ENCODE measurements around the gene BLACAT1. TPM values are rescaled to one million over a fixed set of nuclear protein-coding genes. Genes with fewer than 3 reads are reported as not detected.

BLACAT1 gene
- total RNA-seq, 1 donor from 2014 or later, result 13.9 TPM

GRCh38 chr1:205502992-205503391, 47.1 kb upstream of the BLACAT1 start:
- H3K9ac ChIP-seq, result no peak overlapping the region
- H3K4me3 ChIP-seq, result no peak overlapping the region
- Mint-ChIP-seq H3K4me1 (peaks cover 56% of the 10 kb centered on the region), H3K36me3 (no peaks in the 10 kb centered on the region), H3K27me3 (ENCODE audit: insufficient read depth, low read depth) (peaks cover 15% of the 10 kb centered on the region), H3K27ac (no peak overlapping the region), H3K9me3 (peaks cover 2% of the 10 kb centered on the region), H3K4me3 (peak overlapping the region; percentile 73)
- H3K9me3 ChIP-seq (ENCODE audit: low read depth), result no peaks in the 10 kb centered on the region
- no peaks in the 10 kb centered on the region for H3K27me3 ChIP-seq
- peaks cover 11% of the 10 kb centered on the region for H4K20me1 ChIP-seq (ENCODE audit: low read depth)
- H3K27ac ChIP-seq, result no peak overlapping the region
- no peak overlapping the region for H3K4me2 ChIP-seq
- peaks cover 26% of the 10 kb centered on the region for H3K79me2 ChIP-seq (ENCODE audit: low read depth)
- no peak for TF ChIP-seq EZH2phosphoT487 (IDR thresholded peaks at IDR 0.05)
- TF ChIP-seq EZH2 (IDR thresholded peaks at IDR 0.05), result no peak
- TF ChIP-seq, protein P1, sequence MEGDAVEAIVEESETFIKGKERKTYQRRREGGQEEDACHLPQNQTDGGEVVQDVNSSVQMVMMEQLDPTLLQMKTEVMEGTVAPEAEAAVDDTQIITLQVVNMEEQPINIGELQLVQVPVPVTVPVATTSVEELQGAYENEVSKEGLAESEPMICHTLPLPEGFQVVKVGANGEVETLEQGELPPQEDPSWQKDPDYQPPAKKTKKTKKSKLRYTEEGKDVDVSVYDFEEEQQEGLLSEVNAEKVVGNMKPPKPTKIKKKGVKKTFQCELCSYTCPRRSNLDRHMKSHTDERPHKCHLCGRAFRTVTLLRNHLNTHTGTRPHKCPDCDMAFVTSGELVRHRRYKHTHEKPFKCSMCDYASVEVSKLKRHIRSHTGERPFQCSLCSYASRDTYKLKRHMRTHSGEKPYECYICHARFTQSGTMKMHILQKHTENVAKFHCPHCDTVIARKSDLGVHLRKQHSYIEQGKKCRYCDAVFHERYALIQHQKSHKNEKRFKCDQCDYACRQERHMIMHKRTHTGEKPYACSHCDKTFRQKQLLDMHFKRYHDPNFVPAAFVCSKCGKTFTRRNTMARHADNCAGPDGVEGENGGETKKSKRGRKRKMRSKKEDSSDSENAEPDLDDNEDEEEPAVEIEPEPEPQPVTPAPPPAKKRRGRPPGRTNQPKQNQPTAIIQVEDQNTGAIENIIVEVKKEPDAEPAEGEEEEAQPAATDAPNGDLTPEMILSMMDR (IDR thresholded peaks at IDR 0.05), result no peak
- peaks cover 15% of the 10 kb centered on the region for H3F3A ChIP-seq (ENCODE audit: low read depth)
- H3K36me3 ChIP-seq, result no peaks in the 10 kb centered on the region
- peaks cover 29% of the 10 kb centered on the region for H3K4me1 ChIP-seq
- no peak overlapping the region for H2AFZ ChIP-seq (replicated peaks)
- DNase-seq (ENCODE audit: low spot score), result no peak

DNA sequence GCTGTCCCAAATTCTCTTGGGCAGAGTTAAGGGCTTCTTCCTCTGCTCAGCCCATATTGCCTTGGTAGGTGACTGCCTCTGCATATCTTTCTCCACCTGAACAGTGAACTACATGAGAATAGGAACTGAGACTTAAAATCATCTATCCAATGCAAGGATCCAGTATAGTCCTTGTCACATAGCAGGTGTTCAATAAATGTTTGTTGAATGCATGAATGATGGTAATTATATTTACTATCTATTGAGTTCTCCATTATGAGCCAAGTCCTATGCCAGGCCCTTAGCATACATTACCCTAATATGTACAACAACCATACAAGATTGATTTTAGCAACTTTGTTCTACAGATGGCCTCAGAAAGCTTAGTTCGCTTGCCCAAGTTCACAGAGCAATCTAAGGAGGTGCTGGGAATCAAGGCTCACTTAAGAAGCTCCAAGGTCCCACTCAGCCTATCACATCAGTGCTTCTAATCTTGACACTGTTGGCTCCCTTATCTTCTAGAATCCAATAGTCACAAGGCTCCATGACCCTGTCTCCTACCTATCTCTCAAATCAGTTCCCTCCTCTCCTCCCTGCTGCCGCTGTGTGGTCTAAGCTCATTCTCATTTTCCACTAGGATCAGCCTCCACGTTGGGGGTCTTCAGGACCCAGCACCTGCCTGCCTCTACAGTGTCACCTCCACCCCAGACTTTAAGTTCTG, 46.4 kb upstream of the BLACAT1 start:
- Histone ChIP-seq H3K27ac (no peak overlapping the region), H3K36me3 (no peaks in the 10 kb centered on the region), H3K4me3 (no peak overlapping the region), H3K27me3 (no peaks in the 10 kb centered on the region), H2AFZ (replicated peaks) (no peak overlapping the region), H3F3A (ENCODE audit: low read depth) (peaks cover 15% of the 10 kb centered on the region), H3K79me2 (ENCODE audit: low read depth) (peaks cover 23% of the 10 kb centered on the region), H3K9ac (no peak overlapping the region), H3K9me3 (ENCODE audit: low read depth) (no peaks in the 10 kb centered on the region), H3K4me1 (peaks cover 29% of the 10 kb centered on the region), H4K20me1 (ENCODE audit: low read depth) (peaks cover 6% of the 10 kb centered on the region), H3K4me2 (no peak overlapping the region)
- Mint-ChIP-seq H3K36me3 (no peaks in the 10 kb centered on the region), H3K4me3 (peak overlapping the region; percentile 21), H3K9me3 (peaks cover 2% of the 10 kb centered on the region), H3K4me1 (peaks cover 50% of the 10 kb centered on the region), H3K27ac (no peak overlapping the region), H3K27me3 (ENCODE audit: insufficient read depth, low read depth) (peaks cover 19% of the 10 kb centered on the region)
- no peak for DNase-seq (ENCODE audit: low spot score)
- TF ChIP-seq EZH2 (IDR thresholded peaks at IDR 0.05), result no peak
- TF ChIP-seq, protein P1 (IDR thresholded peaks at IDR 0.05), result no peak
- TF ChIP-seq EZH2phosphoT487 (IDR thresholded peaks at IDR 0.05), result no peak

GRCh38 chr1:205500240-205501233, 44.7 kb upstream of the BLACAT1 start:
- H4K20me1 ChIP-seq (ENCODE audit: low read depth), result no peaks in the 10 kb centered on the region
- H3K36me3 ChIP-seq, result no peaks in the 10 kb centered on the region
- Mint-ChIP-seq H3K4me1 (peaks cover 42% of the 10 kb centered on the region), H3K4me3 (no peak overlapping the region), H3K27me3 (ENCODE audit: insufficient read depth, low read depth) (peaks cover 19% of the 10 kb centered on the region), H3K36me3 (no peaks in the 10 kb centered on the region), H3K27ac (peak overlapping the region; percentile 17), H3K9me3 (no peaks in the 10 kb centered on the region)
- H3K4me3 ChIP-seq, result no peak overlapping the region
- no peaks in the 10 kb centered on the region for H3K9me3 ChIP-seq (ENCODE audit: low read depth)
- TF ChIP-seq, protein P1 (IDR thresholded peaks at IDR 0.05), result no peak
- TF ChIP-seq EZH2phosphoT487 (IDR thresholded peaks at IDR 0.05) (no peak), EZH2 (IDR thresholded peaks at IDR 0.05) (no peak)
- peaks cover 15% of the 10 kb centered on the region for H3F3A ChIP-seq (ENCODE audit: low read depth)
- H2AFZ ChIP-seq (replicated peaks), result no peak overlapping the region
- H3K4me1 ChIP-seq, result peaks cover 22% of the 10 kb centered on the region
- H3K79me2 ChIP-seq (ENCODE audit: low read depth), result peaks cover 6% of the 10 kb centered on the region
- no peak overlapping the region for H3K9ac ChIP-seq
- no peaks in the 10 kb centered on the region for H3K27me3 ChIP-seq
- no peak for DNase-seq (ENCODE audit: low spot score)
- no peak overlapping the region for H3K27ac ChIP-seq
- H3K4me2 ChIP-seq, result no peak overlapping the region
